Pancreas (tissue), 10 donors: ENCODE measurements around the gene ZNF511. TPM values are rescaled to one million over a fixed set of nuclear protein-coding genes. Genes with fewer than 3 reads are reported as not detected.
A peak's percentile ranks its signal among the peaks of the same experiment; 100 is the strongest.
"Not testable (repeated sequence)": the region's sequence is repeated elsewhere in the genome, so short reads cannot be mapped to it uniquely, and the experiment has no call there.

Source experiments
- ATAC-seq, 4 donors: fragments of 200-7000 bp; cut with Tn5 transposase; one replicate each; pipeline versions ENCODE4 v1.8.0 to v1.9.1; 2020; ENCODE audit warnings: mild to moderate bottlenecking in 4 of 4, moderate library complexity in 4 of 4
- DNase-seq, 6 donors: peaks; one replicate each; pipeline ENCODE4 v3.0.0-alpha.2; 2020
- FAIRE-seq: peaks from 2 replicates; lab custom pipeline; 2012; peaks lifted over from hg19 to GRCh38; lab: Jason Lieb, UNC
- H3K27ac ChIP-seq, 4 donors: fragments of 200-600 bp; sonication (generic); 1 replicate in 3 of 4; 2 replicates in 1 of 4; pipeline versions ENCODE4 v1.5.0 to v1.8.0; 2020
- H3K27me3 ChIP-seq, 4 donors: fragments of 200-600 bp; one replicate each; pipeline ENCODE4 v1.8.0; 2021
- H3K36me3 ChIP-seq, 3 donors: fragments of 200-600 bp; sonication (generic) in 1 of 3; one replicate each; pipeline versions ENCODE4 v1.5.0 to v1.8.0; 2020 to 2021
- H3K4me1 ChIP-seq, 3 donors: fragments of 200-600 bp; one replicate each; pipeline ENCODE4 v1.8.0; 2021
- H3K4me3 ChIP-seq, 4 donors: fragments of 200-600 bp; sonication (generic) in 2 of 4; one replicate each; pipeline versions ENCODE4 v1.5.0 to v1.8.0; 2020 to 2021
- H3K9me3 ChIP-seq, 4 donors: fragments of 200-600 bp; one replicate each; pipeline ENCODE4 v1.8.0; 2021
- CTCF ChIP-seq, 4 donors: fragments of 200-600 bp; sonication (generic) in 3 of 4; IDR thresholded peaks; one replicate each; pipeline versions ENCODE4 v1.5.0 to v1.8.0; 2021; ENCODE audit warnings: antibody characterized with exemption in 4 of 4
- WGBS, 2 donors: extraction: QIAGEN DNeasy Blood & Tissue Kit; methylation state at CpG; one replicate each; pipeline ENCODE4 v1.1.7; 2013; 5-methylcytosine and 5-hydroxymethylcytosine counted together
- intact Hi-C, 3 donors: fragments of 100-400 bp; cut with DNase I; formaldehyde crosslinking; loops; one replicate each; pipeline versions ENCODE4 v1.11.1 to v1.14.2; 2022
- polyA plus RNA-seq, 2 donors: library from polyadenylated mRNA; stranded (reverse); fragments of 200-250 nt; gene quantifications; one replicate each; pipeline ENCODE4 v1.2.3, GENCODE V29; 2013
- total RNA-seq, 6 donors: library from RNA; stranded (reverse); fragmentation: NEBNext Ultra II Directional in 4 of 6; extraction: Animal tissue kit (Norgen Biotek cat#: 25700) in 4 of 6; gene quantifications; one replicate each; pipeline versions ENCODE4 v1.2.1 to v1.2.4, GENCODE V29; 2021 to 2023
- donor health status: healthy with polysubstance abuse.
- donor health status: DM: no; HTN: no; CAD: no; lungs with moderate emphysema.
- donor health status: DM: no; HTN: no; CAD: no.
- donor health status: control.
- donor health status: control.
- donor health status: Bipolar disorder and iron deficiency.
- donor health status: DM: yes; HTN: yes; CAD: no.
- donor health status: DM: no; HTN: no; CAD: no.
- donor health status: DM: no; HTN: no; CAD: no.
- donor health status: DM: yes; HTN: yes; CAD: no.

Gene ZNF511
- total and polyA plus RNA-seq, 8 donors = 13.3 to 40.3 (median 17.3) TPM

- Histone ChIP-seq H3K4me1 (peaks cover 0 to 20% (median 12%) of the 10 kb centered on the region in 3 donors), H3K27me3 (no peaks in the 10 kb centered on the region), H3K27ac (no peak overlapping the region), H3K9me3 (no peaks in the 10 kb centered on the region), H3K36me3 (no peaks in the 10 kb centered on the region), H3K4me3 (no peak overlapping the region)
- no peak for DNase-seq
- no peak for FAIRE-seq
- WGBS, 2 donors = 88 to 90% methylated on average over 14 of the region's 14 CpGs
- intact Hi-C loops = no loop called here
- TF ChIP-seq CTCF (IDR thresholded peaks at IDR 0.05) = no peak
- ATAC-seq = peak in 1 of 4 donors; percentile 8
Observed at GRCh38 chr10:133262696-133263095, 46.0 kb upstream of the ZNF511 start.

GRCh38 chr10:133263674-133264073, 45.0 kb upstream of the ZNF511 start:
- intact Hi-C loops = no loop called here
- FAIRE-seq (no peak), ATAC-seq (no peak), DNase-seq (no peak)
- no peaks in the 10 kb centered on the region for H3K36me3 ChIP-seq
- H3K9me3 ChIP-seq = no peaks in the 10 kb centered on the region
- no peak overlapping the region for H3K27ac ChIP-seq
- WGBS, 2 donors = 89 to 90% methylated on average over 10 of the region's 10 CpGs
- no peak for TF ChIP-seq CTCF (IDR thresholded peaks at IDR 0.05)
- H3K27me3 ChIP-seq = no peaks in the 10 kb centered on the region
- H3K4me3 ChIP-seq = no peak overlapping the region
- peaks cover 0 to 10% (median 3%) of the 10 kb centered on the region in 3 donors for H3K4me1 ChIP-seq

GRCh38 chr10:133264461-133264860, 44.3 kb upstream of the ZNF511 start:
- DNase-seq (no peak), ATAC-seq (no peak), FAIRE-seq (no peak)
- intact Hi-C loops = no loop called here
- Histone ChIP-seq H3K27me3 (no peaks in the 10 kb centered on the region), H3K36me3 (no peaks in the 10 kb centered on the region), H3K27ac (no peak overlapping the region), H3K9me3 (no peaks in the 10 kb centered on the region), H3K4me1 (peaks cover 0 to 6% (median 0%) of the 10 kb centered on the region in 3 donors), H3K4me3 (no peak overlapping the region)
- no peak for TF ChIP-seq CTCF (IDR thresholded peaks at IDR 0.05)
- 83 to 97% methylated on average over 9 of the region's 9 CpGs for WGBS, 2 donors

- FAIRE-seq = not testable (repeated sequence)
Observed at GRCh38 chr10:133265052-133265451, 43.7 kb upstream of the ZNF511 start.

GRCh38 chr10:133266056-133266795, 42.5 kb upstream of the ZNF511 start:
- intact Hi-C loops = no loop called here
- no peak for TF ChIP-seq CTCF (IDR thresholded peaks at IDR 0.05)
- no peak for ATAC-seq
- DNase-seq = no peak
- no peak overlapping the region for H3K4me3 ChIP-seq
- H3K27ac ChIP-seq = no peak overlapping the region
- H3K9me3 ChIP-seq = no peaks in the 10 kb centered on the region
- peaks cover 0 to under 1% (median 0%) of the 10 kb centered on the region in 3 donors for H3K4me1 ChIP-seq
- FAIRE-seq = no peak
- H3K36me3 ChIP-seq = peaks cover 0 to 5% (median 0%) of the 10 kb centered on the region in 3 donors
- WGBS, 2 donors = 91 to 94% methylated on average over 21 of the region's 21 CpGs
- H3K27me3 ChIP-seq = no peaks in the 10 kb centered on the region

More at GRCh38 chr10:133265052-133265451, 43.7 kb upstream of the ZNF511 start:
- ATAC-seq, H3K36me3 ChIP-seq, H3K4me3 ChIP-seq, H3K27ac ChIP-seq, H3K9me3 ChIP-seq, intact Hi-C loops, H3K27me3 ChIP-seq, H3K4me1 ChIP-seq, DNase-seq: not testable (repeated sequence)
- 89 to 90% methylated on average over 10 of the region's 10 CpGs for WGBS, 2 donors
